MCF 10A (cell line): ENCODE results near the gene WTIP. TPM values are rescaled to one million over a fixed set of nuclear protein-coding genes. Genes with fewer than 3 reads are reported as not detected.
"Not testable (repeated sequence)": the region's sequence is repeated elsewhere in the genome, so short reads cannot be mapped to it uniquely, and the experiment has no call there.

Experiments used
- BruUV-seq: library from RNA; stranded (reverse); fragments of 400-500 nt; replicated peaks from 2 replicates; lab custom pipeline; 2021; lab: Mats Ljungman, UMichigan
- CTCF ChIA-PET: fragments of 300-600 bp; sonication (Branson Sonifier 250); formaldehyde crosslinking; extraction: SDS; loops from one replicate; lab custom pipeline; 2021; ENCODE audit warnings: antibody characterized with exemption, inconsistent platforms; lab: Yijun Ruan, JAX
- POLR2A ChIA-PET: fragments of 300-600, 350-650 bp; sonication (Branson Sonifier 250); formaldehyde crosslinking; extraction: SDS; loops from one replicate; lab custom pipeline; 2020; ENCODE audit warnings: antibody characterized with exemption, inconsistent platforms; lab: Yijun Ruan, JAX
- DNase-seq: peaks from one replicate; pipeline ENCODE4 v3.0.0-alpha.2; 2018; ENCODE audit not compliant: unreplicated experiment
- H3K27ac Mint-ChIP-seq: one replicate; pipeline ENCODE4 v1.8.0; 2022; ENCODE audit warnings: mild to moderate bottlenecking, low read depth, mixed read lengths; ENCODE audit not compliant: unreplicated experiment
- H3K27me3 Mint-ChIP-seq: one replicate; pipeline ENCODE4 v1.8.0; 2022; ENCODE audit warnings: mixed read lengths; ENCODE audit not compliant: insufficient read depth, unreplicated experiment
- H3K36me3 Mint-ChIP-seq: one replicate; pipeline ENCODE4 v1.8.0; 2022; ENCODE audit warnings: mild to moderate bottlenecking, moderate library complexity, mixed read lengths; ENCODE audit not compliant: insufficient read depth, unreplicated experiment
- H3K4me1 Mint-ChIP-seq: one replicate; pipeline ENCODE4 v1.8.0; 2022; ENCODE audit warnings: mixed read lengths; ENCODE audit not compliant: insufficient read depth, unreplicated experiment
- H3K4me3 Mint-ChIP-seq: one replicate; pipeline ENCODE4 v1.8.0; 2022; ENCODE audit warnings: mild to moderate bottlenecking, moderate library complexity, mixed read lengths; ENCODE audit not compliant: unreplicated experiment
- H3K9me3 Mint-ChIP-seq: one replicate; pipeline ENCODE4 v1.8.0; 2022; ENCODE audit warnings: mixed read lengths; ENCODE audit not compliant: unreplicated experiment
- intact Hi-C: fragments of 100-400 bp; cut with micrococcal nuclease; formaldehyde crosslinking; loops from 2 replicates; pipeline ENCODE4 v1.14.1; 2022
- total RNA-seq: library from RNA; stranded (reverse); gene quantifications from 2 replicates; pipeline ENCODE4 v1.2.3, GENCODE V29; 2022
- TF ChIP-seq, protein P1 (sequence below): fragments of 200-600 bp; IDR thresholded peaks from one replicate; pipeline ENCODE4 v1.8.0; 2022; ENCODE audit warnings: antibody characterized with exemption, mild to moderate bottlenecking; ENCODE audit not compliant: unreplicated experiment

The WTIP gene
- total RNA-seq, 1 experiment from 2014 or later, result 22.6 TPM

DNA sequence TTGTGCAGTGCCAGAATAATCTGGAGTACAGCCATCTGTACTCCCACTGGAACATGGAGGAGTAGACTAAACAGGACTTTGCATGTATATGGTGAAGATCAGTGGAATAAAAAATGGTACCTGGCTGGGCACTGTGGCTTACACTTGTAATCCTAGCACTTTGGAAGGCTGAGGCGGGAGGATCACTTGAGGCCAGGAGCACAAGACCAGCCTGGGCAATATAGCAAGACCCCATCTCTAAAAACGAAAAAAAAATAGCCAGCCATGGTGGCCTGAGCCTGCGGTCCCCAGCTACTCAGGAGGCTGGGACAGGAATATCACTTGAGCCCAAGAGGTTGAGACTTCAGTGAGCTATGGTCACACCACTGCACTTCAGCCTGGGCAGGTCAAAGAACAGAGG lies 33.4 kb upstream of the WTIP start:
- POLR2A ChIA-PET, result interaction anchor here (0.6 kb wide), 2 partner anchors 10 to 43 kb away, joined by 3 to 4 read pairs; no protein-coding TSS in a partner anchor
- Mint-ChIP-seq H3K27me3 (no peaks in the 10 kb centered on the region), H3K4me1 (no peaks in the 10 kb centered on the region), H3K27ac (no peak overlapping the region), H3K9me3 (no peaks in the 10 kb centered on the region), H3K4me3 (no peak overlapping the region), H3K36me3 (peaks cover 97% of the 10 kb centered on the region)
- CTCF ChIA-PET, result interaction anchor here (0.6 to 0.7 kb wide), 2 partner anchors 12 to 166 kb away, joined by 4 to 5 read pairs; no protein-coding TSS in a partner anchor
- TF ChIP-seq, protein P1, sequence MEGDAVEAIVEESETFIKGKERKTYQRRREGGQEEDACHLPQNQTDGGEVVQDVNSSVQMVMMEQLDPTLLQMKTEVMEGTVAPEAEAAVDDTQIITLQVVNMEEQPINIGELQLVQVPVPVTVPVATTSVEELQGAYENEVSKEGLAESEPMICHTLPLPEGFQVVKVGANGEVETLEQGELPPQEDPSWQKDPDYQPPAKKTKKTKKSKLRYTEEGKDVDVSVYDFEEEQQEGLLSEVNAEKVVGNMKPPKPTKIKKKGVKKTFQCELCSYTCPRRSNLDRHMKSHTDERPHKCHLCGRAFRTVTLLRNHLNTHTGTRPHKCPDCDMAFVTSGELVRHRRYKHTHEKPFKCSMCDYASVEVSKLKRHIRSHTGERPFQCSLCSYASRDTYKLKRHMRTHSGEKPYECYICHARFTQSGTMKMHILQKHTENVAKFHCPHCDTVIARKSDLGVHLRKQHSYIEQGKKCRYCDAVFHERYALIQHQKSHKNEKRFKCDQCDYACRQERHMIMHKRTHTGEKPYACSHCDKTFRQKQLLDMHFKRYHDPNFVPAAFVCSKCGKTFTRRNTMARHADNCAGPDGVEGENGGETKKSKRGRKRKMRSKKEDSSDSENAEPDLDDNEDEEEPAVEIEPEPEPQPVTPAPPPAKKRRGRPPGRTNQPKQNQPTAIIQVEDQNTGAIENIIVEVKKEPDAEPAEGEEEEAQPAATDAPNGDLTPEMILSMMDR, result no peak
- DNase-seq, result no peak
- no TSS peak for BruUV-seq
- intact Hi-C loops, result no loop called here

DNA sequence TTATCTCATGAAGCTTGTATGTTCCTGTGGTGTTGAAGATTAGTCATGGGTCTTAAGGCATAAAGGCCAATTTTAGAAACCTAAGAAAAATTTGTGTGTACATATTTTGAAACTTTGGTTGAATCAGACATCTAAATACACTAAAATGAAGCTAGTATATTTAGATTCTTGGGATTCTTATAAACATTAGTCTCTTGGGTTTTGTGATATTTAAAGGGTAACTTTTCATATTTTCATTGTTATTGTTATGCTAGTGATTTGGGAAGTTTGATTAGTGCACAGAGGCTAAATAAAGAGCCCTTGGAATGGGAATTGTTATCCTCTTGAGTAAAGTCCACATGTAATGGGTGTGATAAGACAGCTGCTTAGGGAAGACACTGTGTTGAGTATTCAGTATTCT lies 28.8 kb upstream of the WTIP start:
- TF ChIP-seq, protein P1, result no peak
- Mint-ChIP-seq H3K4me1 (no peaks in the 10 kb centered on the region), H3K27ac (no peak overlapping the region), H3K4me3 (no peak overlapping the region), H3K9me3 (no peaks in the 10 kb centered on the region), H3K27me3 (no peaks in the 10 kb centered on the region), H3K36me3 (peaks cover 95% of the 10 kb centered on the region)
- BruUV-seq, result no TSS peak
- DNase-seq, result no peak
- ChIA-PET CTCF (interaction anchor here (0.9 to 1.4 kb wide), 2 partner anchors 11 to 48 kb away, joined by 4 to 7 read pairs; no protein-coding TSS in a partner anchor), POLR2A (interaction anchor here (0.8 to 1.0 kb wide), 2 partner anchors 14 to 18 kb away, joined by 3 read pairs; no protein-coding TSS in a partner anchor)
- intact Hi-C loops, result no loop called here

DNA sequence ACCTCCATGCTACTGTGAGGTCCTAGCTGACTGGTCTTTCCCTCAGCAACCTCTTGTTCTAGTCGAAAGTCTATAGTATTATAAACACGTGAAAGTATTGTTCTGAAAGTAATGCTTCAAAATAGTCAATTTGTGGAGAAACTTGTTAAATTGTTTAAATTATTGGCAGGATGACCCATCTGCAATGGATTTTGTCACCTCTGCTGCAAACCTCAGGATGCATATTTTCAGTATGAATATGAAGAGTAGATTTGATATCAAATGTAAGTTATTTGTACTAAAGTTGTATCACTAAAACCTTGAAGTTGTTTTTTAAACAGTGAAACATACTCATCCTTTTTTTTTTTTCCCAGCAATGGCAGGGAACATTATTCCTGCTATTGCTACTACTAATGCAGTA lies 27.5 kb upstream of the WTIP start:
- intact Hi-C loops, result no loop called here
- CTCF ChIA-PET, result no interaction called here
- H3K27me3 Mint-ChIP-seq, result no peaks in the 10 kb centered on the region
- TF ChIP-seq, protein P1, result no peak
- no peak overlapping the region for H3K27ac Mint-ChIP-seq
- H3K4me1 Mint-ChIP-seq, result no peaks in the 10 kb centered on the region
- H3K9me3 Mint-ChIP-seq, result no peaks in the 10 kb centered on the region
- peaks cover 98% of the 10 kb centered on the region for H3K36me3 Mint-ChIP-seq
- H3K4me3 Mint-ChIP-seq, result no peak overlapping the region
- BruUV-seq, result no TSS peak
- no peak for DNase-seq
- POLR2A ChIA-PET, result no interaction called here

DNA sequence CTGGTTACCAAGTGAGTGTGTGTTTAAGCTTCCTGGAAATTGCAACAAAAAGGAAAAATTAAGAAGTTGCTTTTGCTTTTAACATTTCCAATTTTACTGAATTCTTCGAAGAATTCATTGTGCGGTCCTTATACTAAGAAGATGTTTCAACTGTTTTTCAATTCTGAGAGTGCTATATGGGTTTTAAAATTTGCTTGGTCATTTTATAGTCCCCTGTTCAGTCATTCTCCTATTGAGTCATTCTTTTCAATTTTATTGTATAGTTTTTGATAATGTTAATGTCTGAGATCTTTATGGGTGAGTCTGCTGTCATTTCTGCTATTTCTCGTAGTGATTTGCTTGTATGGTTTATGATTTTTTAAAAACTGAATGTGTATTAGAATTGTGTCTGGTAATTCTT lies 26.9 kb upstream of the WTIP start:
- no peak for DNase-seq
- TF ChIP-seq, protein P1, result no peak
- H3K36me3 Mint-ChIP-seq, result peaks cover 98% of the 10 kb centered on the region
- CTCF ChIA-PET, result no interaction called here
- no peak overlapping the region for H3K4me3 Mint-ChIP-seq
- intact Hi-C loops, result no loop called here
- no peaks in the 10 kb centered on the region for H3K4me1 Mint-ChIP-seq
- POLR2A ChIA-PET, result interaction anchor here (0.6 to 1.1 kb wide), 2 partner anchors 17 to 21 kb away, joined by 3 to 5 read pairs; no protein-coding TSS in a partner anchor
- H3K27ac Mint-ChIP-seq, result no peak overlapping the region
- no peaks in the 10 kb centered on the region for H3K27me3 Mint-ChIP-seq
- BruUV-seq, result no TSS peak
- no peaks in the 10 kb centered on the region for H3K9me3 Mint-ChIP-seq

DNA sequence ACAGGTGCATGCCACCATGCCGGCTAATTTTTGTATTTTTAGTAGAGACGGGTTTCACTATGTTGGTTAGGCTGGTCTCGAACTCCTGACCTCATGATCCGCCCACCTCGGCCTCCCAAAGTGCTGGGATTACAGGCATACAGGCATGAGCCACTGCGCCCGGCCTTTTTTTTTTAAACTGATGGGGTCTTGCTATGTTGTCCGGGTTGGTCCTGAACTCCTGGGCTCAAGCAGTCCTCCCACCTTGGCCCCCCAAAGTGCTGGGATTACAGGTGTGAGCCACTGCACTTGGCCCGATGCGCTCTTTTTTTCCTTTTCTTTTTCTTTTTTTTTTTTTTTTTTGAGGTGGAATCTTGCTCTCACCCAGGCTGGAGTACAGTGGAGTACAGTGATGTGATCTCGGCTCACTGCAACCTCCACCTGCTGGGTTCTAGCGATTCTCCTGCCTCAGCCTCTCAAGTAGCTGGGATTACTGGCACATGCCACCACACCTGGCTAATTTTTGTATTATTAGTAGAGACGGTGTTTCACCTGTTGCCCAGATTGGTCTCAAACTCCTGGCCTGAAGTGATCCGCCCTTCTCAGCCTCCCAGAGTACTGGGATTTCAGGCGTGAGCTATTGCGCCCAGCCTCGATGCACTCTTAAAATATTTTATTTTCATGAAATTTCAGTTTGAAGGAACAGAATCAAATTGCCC lies 25.6 kb upstream of the WTIP start:
- BruUV-seq, H3K27me3 Mint-ChIP-seq, H3K9me3 Mint-ChIP-seq, H3K4me1 Mint-ChIP-seq, H3K27ac Mint-ChIP-seq, H3K4me3 Mint-ChIP-seq, POLR2A ChIA-PET, intact Hi-C loops, DNase-seq, CTCF ChIA-PET: not testable (repeated sequence)
- peaks cover 98% of the 10 kb centered on the region for H3K36me3 Mint-ChIP-seq
